Ishikawa (cell line): ENCODE measurements around the gene OGFR.

Experiments
- TAF1 ChIP-seq: IDR thresholded peaks from 2 replicates; pipeline ENCODE4 v1.6.1; 2012; ENCODE audit warnings: low read depth, mild to moderate bottlenecking
- TEAD4 ChIP-seq: IDR thresholded peaks from 2 replicates; pipeline ENCODE4 v1.6.1; 2012
- YY1 ChIP-seq: IDR thresholded peaks from 2 replicates; pipeline ENCODE4 v1.6.1; 2012; ENCODE audit warnings: low read depth
- TF ChIP-seq, protein P1 (sequence below): IDR thresholded peaks from 2 replicates; pipeline ENCODE4 v1.6.1; 2012; ENCODE audit warnings: low read depth, mild to moderate bottlenecking

- TF ChIP-seq YY1, result no peak
- no peak for TF ChIP-seq TEAD4
- TF ChIP-seq, protein P1, sequence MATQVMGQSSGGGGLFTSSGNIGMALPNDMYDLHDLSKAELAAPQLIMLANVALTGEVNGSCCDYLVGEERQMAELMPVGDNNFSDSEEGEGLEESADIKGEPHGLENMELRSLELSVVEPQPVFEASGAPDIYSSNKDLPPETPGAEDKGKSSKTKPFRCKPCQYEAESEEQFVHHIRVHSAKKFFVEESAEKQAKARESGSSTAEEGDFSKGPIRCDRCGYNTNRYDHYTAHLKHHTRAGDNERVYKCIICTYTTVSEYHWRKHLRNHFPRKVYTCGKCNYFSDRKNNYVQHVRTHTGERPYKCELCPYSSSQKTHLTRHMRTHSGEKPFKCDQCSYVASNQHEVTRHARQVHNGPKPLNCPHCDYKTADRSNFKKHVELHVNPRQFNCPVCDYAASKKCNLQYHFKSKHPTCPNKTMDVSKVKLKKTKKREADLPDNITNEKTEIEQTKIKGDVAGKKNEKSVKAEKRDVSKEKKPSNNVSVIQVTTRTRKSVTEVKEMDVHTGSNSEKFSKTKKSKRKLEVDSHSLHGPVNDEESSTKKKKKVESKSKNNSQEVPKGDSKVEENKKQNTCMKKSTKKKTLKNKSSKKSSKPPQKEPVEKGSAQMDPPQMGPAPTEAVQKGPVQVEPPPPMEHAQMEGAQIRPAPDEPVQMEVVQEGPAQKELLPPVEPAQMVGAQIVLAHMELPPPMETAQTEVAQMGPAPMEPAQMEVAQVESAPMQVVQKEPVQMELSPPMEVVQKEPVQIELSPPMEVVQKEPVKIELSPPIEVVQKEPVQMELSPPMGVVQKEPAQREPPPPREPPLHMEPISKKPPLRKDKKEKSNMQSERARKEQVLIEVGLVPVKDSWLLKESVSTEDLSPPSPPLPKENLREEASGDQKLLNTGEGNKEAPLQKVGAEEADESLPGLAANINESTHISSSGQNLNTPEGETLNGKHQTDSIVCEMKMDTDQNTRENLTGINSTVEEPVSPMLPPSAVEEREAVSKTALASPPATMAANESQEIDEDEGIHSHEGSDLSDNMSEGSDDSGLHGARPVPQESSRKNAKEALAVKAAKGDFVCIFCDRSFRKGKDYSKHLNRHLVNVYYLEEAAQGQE, result no peak
- TF ChIP-seq TAF1, result no peak
Measured at GRCh38 chr20:62797671-62798532, 6.7 kb upstream of the OGFR start.
